ENCODE measurements around the gene RPL6.

- TF ChIP-seq NFIC (IDR thresholded peaks at IDR 0.05) (no peak), ZBTB49 (CRISPR knock-in tag; IDR thresholded peaks at IDR 0.05; ENCODE audit: borderline replicate concordance) (no peak), CTCF (IDR thresholded peaks at IDR 0.05 in 2 of 3, conservative IDR thresholded peaks at IDR 0.05 in 1 of 3; ENCODE audit: insufficient read depth in 2 of 3, low read depth in 1 of 3, low read length in 3 of 3) (no peak), TSC22D4 (tag; IDR thresholded peaks at IDR 0.05) (no peak), FOXA3 (CRISPR knock-in tag; conservative IDR thresholded peaks at IDR 0.05 in 1 of 2, IDR thresholded peaks at IDR 0.05 in 1 of 2) (no peak), CREB1 (IDR thresholded peaks at IDR 0.05) (no peak), CREB1 (CRISPR knock-in tag; IDR thresholded peaks at IDR 0.05) (no peak)
Measured at GRCh38 chr12:112421363-112421762, 12.0 kb upstream of the RPL6 start.

Data from K562 (cell line).